ENCODE measurements around the gene FAXDC2.

Gene FAXDC2

DNA sequence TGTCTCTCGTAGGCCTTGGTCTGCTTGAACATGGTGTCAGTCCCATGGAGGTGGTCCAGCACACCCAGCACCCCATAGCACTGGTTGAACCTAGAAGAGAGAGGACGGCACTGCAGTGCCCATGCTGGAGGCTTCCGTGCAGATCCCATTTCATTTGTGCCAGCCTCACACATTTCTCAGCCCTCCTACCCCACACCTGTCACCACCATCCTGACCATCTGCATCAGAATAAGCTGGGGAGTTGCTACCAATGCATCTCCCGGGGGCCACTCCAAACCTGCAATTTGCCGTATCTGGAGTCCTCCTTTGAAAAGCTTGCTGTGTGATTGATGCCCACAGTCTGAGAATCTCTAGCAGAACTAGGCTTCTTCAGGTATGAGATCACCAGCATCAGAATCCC is 30.0 kb downstream of the FAXDC2 start:
- H4K20me1 ChIP-seq (ENCODE audit: insufficient read depth, low read length) = no peaks in the 10 kb centered on the region
- H3K4me1 ChIP-seq (ENCODE audit: low read length) = no peaks in the 10 kb centered on the region
- TF ChIP-seq EZH2phosphoT487 (IDR thresholded peaks at IDR 0.05; ENCODE audit: low read depth) = no peak
- TF ChIP-seq, protein P1, sequence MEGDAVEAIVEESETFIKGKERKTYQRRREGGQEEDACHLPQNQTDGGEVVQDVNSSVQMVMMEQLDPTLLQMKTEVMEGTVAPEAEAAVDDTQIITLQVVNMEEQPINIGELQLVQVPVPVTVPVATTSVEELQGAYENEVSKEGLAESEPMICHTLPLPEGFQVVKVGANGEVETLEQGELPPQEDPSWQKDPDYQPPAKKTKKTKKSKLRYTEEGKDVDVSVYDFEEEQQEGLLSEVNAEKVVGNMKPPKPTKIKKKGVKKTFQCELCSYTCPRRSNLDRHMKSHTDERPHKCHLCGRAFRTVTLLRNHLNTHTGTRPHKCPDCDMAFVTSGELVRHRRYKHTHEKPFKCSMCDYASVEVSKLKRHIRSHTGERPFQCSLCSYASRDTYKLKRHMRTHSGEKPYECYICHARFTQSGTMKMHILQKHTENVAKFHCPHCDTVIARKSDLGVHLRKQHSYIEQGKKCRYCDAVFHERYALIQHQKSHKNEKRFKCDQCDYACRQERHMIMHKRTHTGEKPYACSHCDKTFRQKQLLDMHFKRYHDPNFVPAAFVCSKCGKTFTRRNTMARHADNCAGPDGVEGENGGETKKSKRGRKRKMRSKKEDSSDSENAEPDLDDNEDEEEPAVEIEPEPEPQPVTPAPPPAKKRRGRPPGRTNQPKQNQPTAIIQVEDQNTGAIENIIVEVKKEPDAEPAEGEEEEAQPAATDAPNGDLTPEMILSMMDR (IDR thresholded peaks at IDR 0.05; ENCODE audit: low read depth, low read length) = no peak
- H3K9me3 ChIP-seq (ENCODE audit: insufficient read depth, low read length) = no peaks in the 10 kb centered on the region
- H2AFZ ChIP-seq (ENCODE audit: low read depth, low read length) = no peak overlapping the region
- no peaks in the 10 kb centered on the region for H3K27me3 ChIP-seq (ENCODE audit: low read depth, low read length)
- H3K79me2 ChIP-seq (ENCODE audit: low read length) = no peaks in the 10 kb centered on the region
- H3K27ac ChIP-seq (ENCODE audit: low read length) = no peak overlapping the region
- H3K4me3 ChIP-seq (ENCODE audit: low read length) = no peak overlapping the region
- H3K36me3 ChIP-seq (replicated peaks; ENCODE audit: low read depth, low read length) = peaks cover 17% of the 10 kb centered on the region
- H3K4me2 ChIP-seq (ENCODE audit: low read length) = no peak overlapping the region
- H3K9ac ChIP-seq (ENCODE audit: low read length) = no peak overlapping the region

DNA sequence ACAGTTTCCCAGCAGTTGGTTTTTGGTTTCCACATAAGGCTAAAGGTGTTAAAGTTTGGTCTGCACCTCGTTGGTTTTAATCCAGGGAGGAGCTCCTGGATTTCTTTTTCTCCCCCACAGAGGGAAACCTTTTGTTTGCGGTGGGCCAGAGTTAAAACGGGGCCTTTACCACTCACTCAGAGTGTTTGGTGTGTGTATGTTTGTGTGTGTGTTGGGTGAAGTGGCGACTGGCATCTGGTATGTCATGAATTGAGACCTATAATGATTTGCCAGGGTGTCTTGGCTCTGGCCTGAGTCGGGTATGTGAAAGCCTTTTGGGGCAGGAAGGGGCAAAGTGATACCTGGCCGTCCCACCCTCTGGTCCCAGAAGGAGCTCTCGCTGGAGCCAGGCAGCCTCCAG is 30.9 kb downstream of the FAXDC2 start:
- H3K4me1 ChIP-seq (ENCODE audit: low read length) = no peaks in the 10 kb centered on the region
- no peak overlapping the region for H3K9ac ChIP-seq (ENCODE audit: low read length)
- no peaks in the 10 kb centered on the region for H3K79me2 ChIP-seq (ENCODE audit: low read length)
- no peaks in the 10 kb centered on the region for H3K27me3 ChIP-seq (ENCODE audit: low read depth, low read length)
- H3K36me3 ChIP-seq (replicated peaks; ENCODE audit: low read depth, low read length) = peaks cover 23% of the 10 kb centered on the region
- no peak overlapping the region for H3K4me2 ChIP-seq (ENCODE audit: low read length)
- no peaks in the 10 kb centered on the region for H4K20me1 ChIP-seq (ENCODE audit: insufficient read depth, low read length)
- H3K9me3 ChIP-seq (ENCODE audit: insufficient read depth, low read length) = no peaks in the 10 kb centered on the region
- H3K4me3 ChIP-seq (ENCODE audit: low read length) = no peak overlapping the region
- TF ChIP-seq EZH2phosphoT487 (IDR thresholded peaks at IDR 0.05; ENCODE audit: low read depth) = no peak
- TF ChIP-seq, protein P1 (IDR thresholded peaks at IDR 0.05; ENCODE audit: low read depth, low read length) = no peak
- H2AFZ ChIP-seq (ENCODE audit: low read depth, low read length) = no peak overlapping the region
- no peak overlapping the region for H3K27ac ChIP-seq (ENCODE audit: low read length)

- H3K9ac ChIP-seq (ENCODE audit: low read length) = no peak overlapping the region
- no peak overlapping the region for H3K27ac ChIP-seq (ENCODE audit: low read length)
- peaks cover 20% of the 10 kb centered on the region for H3K36me3 ChIP-seq (replicated peaks; ENCODE audit: low read depth, low read length)
- H3K4me1 ChIP-seq (ENCODE audit: low read length) = no peaks in the 10 kb centered on the region
- H4K20me1 ChIP-seq (ENCODE audit: insufficient read depth, low read length) = no peaks in the 10 kb centered on the region
- H3K9me3 ChIP-seq (ENCODE audit: insufficient read depth, low read length) = no peaks in the 10 kb centered on the region
- TF ChIP-seq EZH2phosphoT487 (IDR thresholded peaks at IDR 0.05; ENCODE audit: low read depth) = no peak
- TF ChIP-seq, protein P1 (IDR thresholded peaks at IDR 0.05; ENCODE audit: low read depth, low read length) = no peak
- H3K79me2 ChIP-seq (ENCODE audit: low read length) = no peaks in the 10 kb centered on the region
- H3K27me3 ChIP-seq (ENCODE audit: low read depth, low read length) = no peaks in the 10 kb centered on the region
- H3K4me3 ChIP-seq (ENCODE audit: low read length) = no peak overlapping the region
- no peak overlapping the region for H2AFZ ChIP-seq (ENCODE audit: low read depth, low read length)
- H3K4me2 ChIP-seq (ENCODE audit: low read length) = no peak overlapping the region
These were observed 31.8 kb downstream of the FAXDC2 start for GRCh38 chr5:154818471-154819116.

DNA sequence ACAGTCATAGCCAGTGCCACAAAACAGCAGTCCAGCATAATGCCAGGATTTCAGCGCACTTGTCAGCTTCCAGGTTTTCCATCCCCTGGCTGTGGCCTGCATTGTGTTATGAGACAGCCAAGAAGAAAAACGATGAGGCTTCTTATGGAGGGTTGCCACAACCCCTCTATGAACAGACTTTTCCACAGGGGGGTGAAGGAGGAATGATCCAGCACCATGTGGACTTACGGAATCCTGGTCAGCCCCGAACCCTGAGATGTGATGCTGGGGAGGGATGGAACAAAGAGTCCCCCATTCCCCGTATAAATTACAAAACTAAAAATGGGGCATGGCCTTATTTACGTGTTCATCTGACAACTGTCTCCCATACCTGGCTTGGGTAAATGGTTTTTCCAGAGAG is 32.6 kb downstream of the FAXDC2 start:
- Histone ChIP-seq H3K4me2 (ENCODE audit: low read length) (no peak overlapping the region), H3K79me2 (ENCODE audit: low read length) (no peaks in the 10 kb centered on the region), H3K4me1 (ENCODE audit: low read length) (no peaks in the 10 kb centered on the region), H3K9ac (ENCODE audit: low read length) (no peak overlapping the region), H3K9me3 (ENCODE audit: insufficient read depth, low read length) (no peaks in the 10 kb centered on the region), H2AFZ (ENCODE audit: low read depth, low read length) (no peak overlapping the region), H3K36me3 (replicated peaks; ENCODE audit: low read depth, low read length) (peaks cover 27% of the 10 kb centered on the region), H3K4me3 (ENCODE audit: low read length) (no peak overlapping the region), H3K27ac (ENCODE audit: low read length) (no peak overlapping the region), H4K20me1 (ENCODE audit: insufficient read depth, low read length) (no peaks in the 10 kb centered on the region), H3K27me3 (ENCODE audit: low read depth, low read length) (no peaks in the 10 kb centered on the region)
- TF ChIP-seq EZH2phosphoT487 (IDR thresholded peaks at IDR 0.05; ENCODE audit: low read depth) = no peak
- TF ChIP-seq, protein P1 (IDR thresholded peaks at IDR 0.05; ENCODE audit: low read depth, low read length) = no peak
